Measurements from ENCODE around the gene EML4. TPM values are rescaled to one million over a fixed set of nuclear protein-coding genes. Genes with fewer than 3 reads are reported as not detected.

EML4 gene
- total and polyA plus RNA-seq, 9 donors = 11.6 to 46.5 (median 31.5) TPM

- Histone ChIP-seq H3K27me3 (no peaks in the 10 kb centered on the region), H3K4me1 (ENCODE audit: insufficient read depth) (peaks cover 14% of the 10 kb centered on the region), H3K4me3 (no peak overlapping the region), H3K36me3 (no peaks in the 10 kb centered on the region), H3K9me3 (no peaks in the 10 kb centered on the region), H3K27ac (no peak overlapping the region)
- intact Hi-C loops (cut with DNase I) = no loop called here
- WGBS, 3 donors = 73 to 86% (median 81%) methylated on average over 1 of the region's 1 CpG
- TF ChIP-seq POLR2A (IDR thresholded peaks at IDR 0.05) (no peak), CTCF (IDR thresholded peaks at IDR 0.05) (no peak), EP300 (IDR thresholded peaks at IDR 0.05) (no peak)
- DNase-seq = no peak
These were observed 14.6 kb downstream of the EML4 start for GRCh38 chr2:42183775-42184174.

GRCh38 chr2:42184346-42184745 lies 15.2 kb downstream of the EML4 start:
- TF ChIP-seq POLR2A (IDR thresholded peaks at IDR 0.05) (no peak), EP300 (IDR thresholded peaks at IDR 0.05) (no peak), CTCF (IDR thresholded peaks at IDR 0.05) (no peak)
- intact Hi-C loops (cut with DNase I) = no loop called here
- H3K9me3 ChIP-seq = no peaks in the 10 kb centered on the region
- DNase-seq = no peak
- peaks cover 14% of the 10 kb centered on the region for H3K4me1 ChIP-seq (ENCODE audit: insufficient read depth)
- WGBS, 3 donors = 91 to 97% (median 91%) methylated on average over 3 of the region's 3 CpGs
- no peaks in the 10 kb centered on the region for H3K27me3 ChIP-seq
- H3K36me3 ChIP-seq = no peaks in the 10 kb centered on the region
- no peak overlapping the region for H3K4me3 ChIP-seq
- no peak overlapping the region for H3K27ac ChIP-seq

- 38 to 48% (median 47%) methylated on average over 5 of the region's 5 CpGs for WGBS, 3 donors
- Histone ChIP-seq H3K4me3 (no peak overlapping the region), H3K36me3 (no peaks in the 10 kb centered on the region), H3K4me1 (ENCODE audit: insufficient read depth) (peaks cover 8% of the 10 kb centered on the region), H3K9me3 (no peaks in the 10 kb centered on the region), H3K27ac (peak overlapping the region in 1 of 2 donors; percentile 55), H3K27me3 (no peaks in the 10 kb centered on the region)
- no peak for TF ChIP-seq POLR2A (IDR thresholded peaks at IDR 0.05)
- DNase-seq = no peak
- intact Hi-C loops (cut with DNase I) = no loop called here
These were observed 16.2 kb downstream of the EML4 start for GRCh38 chr2:42185220-42185921.

GRCh38 chr2:42186366-42186765 lies 17.2 kb downstream of the EML4 start:
- Histone ChIP-seq H3K27ac (peak overlapping the region in 1 of 2 donors; percentile 55), H3K36me3 (no peaks in the 10 kb centered on the region), H3K27me3 (no peaks in the 10 kb centered on the region), H3K4me1 (ENCODE audit: insufficient read depth) (peaks cover 5% of the 10 kb centered on the region), H3K4me3 (no peak overlapping the region), H3K9me3 (no peaks in the 10 kb centered on the region)
- TF ChIP-seq EP300 (IDR thresholded peaks at IDR 0.05) (no peak), POLR2A (IDR thresholded peaks at IDR 0.05) (no peak), CTCF (IDR thresholded peaks at IDR 0.05) (no peak)
- no peak for DNase-seq
- intact Hi-C loops (cut with DNase I) = no loop called here
- 10 to 14% (median 12%) methylated on average over 1 of the region's 1 CpG for WGBS, 3 donors

- Histone ChIP-seq H3K4me1 (ENCODE audit: insufficient read depth) (peaks cover 5% of the 10 kb centered on the region), H3K27me3 (no peaks in the 10 kb centered on the region), H3K27ac (peak overlapping the region in 1 of 2 donors; percentile 55), H3K4me3 (no peak overlapping the region), H3K36me3 (no peaks in the 10 kb centered on the region), H3K9me3 (no peaks in the 10 kb centered on the region)
- TF ChIP-seq EP300 (IDR thresholded peaks at IDR 0.05) = no peak
- TF ChIP-seq POLR2A (IDR thresholded peaks at IDR 0.05) = no peak
- TF ChIP-seq CTCF (IDR thresholded peaks at IDR 0.05) = no peak
- 71 to 84% (median 80%) methylated on average over 8 of the region's 8 CpGs for WGBS, 3 donors
- DNase-seq = no peak
- intact Hi-C loops (cut with DNase I) = no loop called here
These were observed 17.9 kb downstream of the EML4 start for GRCh38 chr2:42186945-42187632.

All from ovary (tissue), 9 donors.